Measurements from ENCODE around the gene SH3RF2. TPM values are rescaled to one million over a fixed set of nuclear protein-coding genes. Genes with fewer than 3 reads are reported as not detected.

SH3RF2 gene
- total and polyA plus RNA-seq, 9 of the 15 experiments (the other 6 are each of a cell fraction or from before 2014, with no cell fraction given): 0.05 TPM; not detected in 8

DNA sequence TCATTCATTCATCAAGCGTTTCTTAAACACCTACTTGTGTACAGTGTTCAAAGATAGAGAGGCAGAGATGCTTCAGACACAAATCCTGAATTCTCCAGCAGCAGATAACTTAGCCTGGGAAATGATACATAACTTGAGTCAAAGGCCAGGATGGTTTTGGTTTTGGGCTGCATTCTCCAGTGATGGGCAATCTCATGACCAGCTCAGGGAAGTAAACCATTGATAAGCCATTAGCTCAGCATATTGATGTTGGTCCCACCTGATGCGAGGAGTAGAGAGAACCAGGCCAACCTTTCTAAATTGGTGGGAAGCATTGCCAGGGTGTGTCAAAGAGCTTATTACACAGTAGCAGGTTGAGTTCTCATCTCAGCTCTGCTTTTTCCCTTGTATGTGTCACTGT is 53.0 kb downstream of the SH3RF2 start (continued):
- TF ChIP-seq, protein P1, sequence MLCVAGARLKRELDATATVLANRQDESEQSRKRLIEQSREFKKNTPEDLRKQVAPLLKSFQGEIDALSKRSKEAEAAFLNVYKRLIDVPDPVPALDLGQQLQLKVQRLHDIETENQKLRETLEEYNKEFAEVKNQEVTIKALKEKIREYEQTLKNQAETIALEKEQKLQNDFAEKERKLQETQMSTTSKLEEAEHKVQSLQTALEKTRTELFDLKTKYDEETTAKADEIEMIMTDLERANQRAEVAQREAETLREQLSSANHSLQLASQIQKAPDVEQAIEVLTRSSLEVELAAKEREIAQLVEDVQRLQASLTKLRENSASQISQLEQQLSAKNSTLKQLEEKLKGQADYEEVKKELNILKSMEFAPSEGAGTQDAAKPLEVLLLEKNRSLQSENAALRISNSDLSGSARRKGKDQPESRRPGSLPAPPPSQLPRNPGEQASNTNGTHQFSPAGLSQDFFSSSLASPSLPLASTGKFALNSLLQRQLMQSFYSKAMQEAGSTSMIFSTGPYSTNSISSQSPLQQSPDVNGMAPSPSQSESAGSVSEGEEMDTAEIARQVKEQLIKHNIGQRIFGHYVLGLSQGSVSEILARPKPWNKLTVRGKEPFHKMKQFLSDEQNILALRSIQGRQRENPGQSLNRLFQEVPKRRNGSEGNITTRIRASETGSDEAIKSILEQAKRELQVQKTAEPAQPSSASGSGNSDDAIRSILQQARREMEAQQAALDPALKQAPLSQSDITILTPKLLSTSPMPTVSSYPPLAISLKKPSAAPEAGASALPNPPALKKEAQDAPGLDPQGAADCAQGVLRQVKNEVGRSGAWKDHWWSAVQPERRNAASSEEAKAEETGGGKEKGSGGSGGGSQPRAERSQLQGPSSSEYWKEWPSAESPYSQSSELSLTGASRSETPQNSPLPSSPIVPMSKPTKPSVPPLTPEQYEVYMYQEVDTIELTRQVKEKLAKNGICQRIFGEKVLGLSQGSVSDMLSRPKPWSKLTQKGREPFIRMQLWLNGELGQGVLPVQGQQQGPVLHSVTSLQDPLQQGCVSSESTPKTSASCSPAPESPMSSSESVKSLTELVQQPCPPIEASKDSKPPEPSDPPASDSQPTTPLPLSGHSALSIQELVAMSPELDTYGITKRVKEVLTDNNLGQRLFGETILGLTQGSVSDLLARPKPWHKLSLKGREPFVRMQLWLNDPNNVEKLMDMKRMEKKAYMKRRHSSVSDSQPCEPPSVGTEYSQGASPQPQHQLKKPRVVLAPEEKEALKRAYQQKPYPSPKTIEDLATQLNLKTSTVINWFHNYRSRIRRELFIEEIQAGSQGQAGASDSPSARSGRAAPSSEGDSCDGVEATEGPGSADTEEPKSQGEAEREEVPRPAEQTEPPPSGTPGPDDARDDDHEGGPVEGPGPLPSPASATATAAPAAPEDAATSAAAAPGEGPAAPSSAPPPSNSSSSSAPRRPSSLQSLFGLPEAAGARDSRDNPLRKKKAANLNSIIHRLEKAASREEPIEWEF (CRISPR knock-in tag; IDR thresholded peaks at IDR 0.05): no peak
- no peak for TF ChIP-seq ZEB2 (IDR thresholded peaks at IDR 0.05)
- TF ChIP-seq NUFIP1 (IDR thresholded peaks at IDR 0.05; ENCODE audit: partially characterized antibody): no peak
- TF ChIP-seq, protein P2, sequence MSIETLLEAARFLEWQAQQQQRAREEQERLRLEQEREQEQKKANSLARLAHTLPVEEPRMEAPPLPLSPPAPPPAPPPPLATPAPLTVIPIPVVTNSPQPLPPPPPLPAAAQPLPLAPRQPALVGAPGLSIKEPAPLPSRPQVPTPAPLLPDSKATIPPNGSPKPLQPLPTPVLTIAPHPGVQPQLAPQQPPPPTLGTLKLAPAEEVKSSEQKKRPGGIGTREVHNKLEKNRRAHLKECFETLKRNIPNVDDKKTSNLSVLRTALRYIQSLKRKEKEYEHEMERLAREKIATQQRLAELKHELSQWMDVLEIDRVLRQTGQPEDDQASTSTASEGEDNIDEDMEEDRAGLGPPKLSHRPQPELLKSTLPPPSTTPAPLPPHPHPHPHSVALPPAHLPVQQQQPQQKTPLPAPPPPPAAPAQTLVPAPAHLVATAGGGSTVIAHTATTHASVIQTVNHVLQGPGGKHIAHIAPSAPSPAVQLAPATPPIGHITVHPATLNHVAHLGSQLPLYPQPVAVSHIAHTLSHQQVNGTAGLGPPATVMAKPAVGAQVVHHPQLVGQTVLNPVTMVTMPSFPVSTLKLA (conservative IDR thresholded peaks at IDR 0.05): no peak
- TF ChIP-seq, protein P3, sequence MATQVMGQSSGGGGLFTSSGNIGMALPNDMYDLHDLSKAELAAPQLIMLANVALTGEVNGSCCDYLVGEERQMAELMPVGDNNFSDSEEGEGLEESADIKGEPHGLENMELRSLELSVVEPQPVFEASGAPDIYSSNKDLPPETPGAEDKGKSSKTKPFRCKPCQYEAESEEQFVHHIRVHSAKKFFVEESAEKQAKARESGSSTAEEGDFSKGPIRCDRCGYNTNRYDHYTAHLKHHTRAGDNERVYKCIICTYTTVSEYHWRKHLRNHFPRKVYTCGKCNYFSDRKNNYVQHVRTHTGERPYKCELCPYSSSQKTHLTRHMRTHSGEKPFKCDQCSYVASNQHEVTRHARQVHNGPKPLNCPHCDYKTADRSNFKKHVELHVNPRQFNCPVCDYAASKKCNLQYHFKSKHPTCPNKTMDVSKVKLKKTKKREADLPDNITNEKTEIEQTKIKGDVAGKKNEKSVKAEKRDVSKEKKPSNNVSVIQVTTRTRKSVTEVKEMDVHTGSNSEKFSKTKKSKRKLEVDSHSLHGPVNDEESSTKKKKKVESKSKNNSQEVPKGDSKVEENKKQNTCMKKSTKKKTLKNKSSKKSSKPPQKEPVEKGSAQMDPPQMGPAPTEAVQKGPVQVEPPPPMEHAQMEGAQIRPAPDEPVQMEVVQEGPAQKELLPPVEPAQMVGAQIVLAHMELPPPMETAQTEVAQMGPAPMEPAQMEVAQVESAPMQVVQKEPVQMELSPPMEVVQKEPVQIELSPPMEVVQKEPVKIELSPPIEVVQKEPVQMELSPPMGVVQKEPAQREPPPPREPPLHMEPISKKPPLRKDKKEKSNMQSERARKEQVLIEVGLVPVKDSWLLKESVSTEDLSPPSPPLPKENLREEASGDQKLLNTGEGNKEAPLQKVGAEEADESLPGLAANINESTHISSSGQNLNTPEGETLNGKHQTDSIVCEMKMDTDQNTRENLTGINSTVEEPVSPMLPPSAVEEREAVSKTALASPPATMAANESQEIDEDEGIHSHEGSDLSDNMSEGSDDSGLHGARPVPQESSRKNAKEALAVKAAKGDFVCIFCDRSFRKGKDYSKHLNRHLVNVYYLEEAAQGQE (IDR thresholded peaks at IDR 0.05; ENCODE audit: borderline replicate concordance): no peak
- TF ChIP-seq, protein P3 (CRISPR knock-in tag; IDR thresholded peaks at IDR 0.05; ENCODE audit: low read depth): no peak
- TF ChIP-seq, protein P4, sequence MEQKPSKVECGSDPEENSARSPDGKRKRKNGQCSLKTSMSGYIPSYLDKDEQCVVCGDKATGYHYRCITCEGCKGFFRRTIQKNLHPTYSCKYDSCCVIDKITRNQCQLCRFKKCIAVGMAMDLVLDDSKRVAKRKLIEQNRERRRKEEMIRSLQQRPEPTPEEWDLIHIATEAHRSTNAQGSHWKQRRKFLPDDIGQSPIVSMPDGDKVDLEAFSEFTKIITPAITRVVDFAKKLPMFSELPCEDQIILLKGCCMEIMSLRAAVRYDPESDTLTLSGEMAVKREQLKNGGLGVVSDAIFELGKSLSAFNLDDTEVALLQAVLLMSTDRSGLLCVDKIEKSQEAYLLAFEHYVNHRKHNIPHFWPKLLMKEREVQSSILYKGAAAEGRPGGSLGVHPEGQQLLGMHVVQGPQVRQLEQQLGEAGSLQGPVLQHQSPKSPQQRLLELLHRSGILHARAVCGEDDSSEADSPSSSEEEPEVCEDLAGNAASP (IDR thresholded peaks at IDR 0.05): no peak
- TF ChIP-seq, protein P5, sequence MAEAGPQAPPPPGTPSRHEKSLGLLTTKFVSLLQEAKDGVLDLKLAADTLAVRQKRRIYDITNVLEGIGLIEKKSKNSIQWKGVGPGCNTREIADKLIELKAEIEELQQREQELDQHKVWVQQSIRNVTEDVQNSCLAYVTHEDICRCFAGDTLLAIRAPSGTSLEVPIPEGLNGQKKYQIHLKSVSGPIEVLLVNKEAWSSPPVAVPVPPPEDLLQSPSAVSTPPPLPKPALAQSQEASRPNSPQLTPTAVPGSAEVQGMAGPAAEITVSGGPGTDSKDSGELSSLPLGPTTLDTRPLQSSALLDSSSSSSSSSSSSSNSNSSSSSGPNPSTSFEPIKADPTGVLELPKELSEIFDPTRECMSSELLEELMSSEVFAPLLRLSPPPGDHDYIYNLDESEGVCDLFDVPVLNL (CRISPR knock-in tag; IDR thresholded peaks at IDR 0.05; ENCODE audit: low read depth): no peak
- TF ChIP-seq SMARCA5 (IDR thresholded peaks at IDR 0.05): no peak
- no peak for TF ChIP-seq BACH1 (tag; IDR thresholded peaks at IDR 0.05)

Measured in K562 (cell line).